IMR-90 (cell line): ENCODE data around the gene STAT1. TPM values are rescaled to one million over a fixed set of nuclear protein-coding genes. Genes with fewer than 3 reads are reported as not detected.

Source experiments
- ATAC-seq: fragments of 200-7000 bp; cut with Tn5 transposase; 2 replicates; pipeline ENCODE4 v1.9.1; 2020; ENCODE audit warnings: low read depth, mild to moderate bottlenecking, moderate library complexity
- BruUV-seq: library from RNA; stranded (reverse); fragments of 400-500 nt; replicated peaks from 2 replicates; lab custom pipeline; 2021; lab: Mats Ljungman, UMichigan
- CTCF ChIA-PET: fragments of 300-600 bp; formaldehyde crosslinking; extraction: SDS; loops from one replicate; lab custom pipeline; 2021; ENCODE audit warnings: antibody characterized with exemption; lab: Yijun Ruan, JAX
- POLR2A ChIA-PET: fragments of 300-600 bp; sonication (Branson Sonifier 250); formaldehyde crosslinking; loops from one replicate; lab custom pipeline; 2022; ENCODE audit warnings: antibody characterized with exemption; ENCODE audit not compliant: unreplicated experiment; lab: Charles Lee
- DNase-seq: peaks from one replicate; pipeline ENCODE4 v3.0.0; 2013
- H2AFZ ChIP-seq: replicated peaks from 2 replicates; pipeline ENCODE3; 2013; ENCODE audit warnings: low read length, mild to moderate bottlenecking; ENCODE audit not compliant: poor library complexity
- H2AK5ac ChIP-seq: 2 replicates; pipeline ENCODE4 v1.6.1; 2013; ENCODE audit warnings: low read depth, low read length, inconsistent platforms
- H2AK9ac ChIP-seq: replicated peaks from 2 replicates; pipeline ENCODE3; 2013; ENCODE audit warnings: mild to moderate bottlenecking, low read depth, low read length, moderate library complexity; ENCODE audit not compliant: poor library complexity
- H2BK120ac ChIP-seq: 2 replicates; pipeline ENCODE4 v1.6.1; 2013; ENCODE audit warnings: low read depth, low read length, inconsistent platforms
- H2BK15ac ChIP-seq: 3 replicates; pipeline ENCODE4 v1.6.1; 2013; ENCODE audit warnings: low read depth, low read length, inconsistent platforms
- H2BK20ac ChIP-seq: 2 replicates; pipeline ENCODE4 v1.6.1; 2013; ENCODE audit warnings: low read depth, mild to moderate bottlenecking, inconsistent platforms, low read length, moderate library complexity
- H2BK5ac ChIP-seq: 2 replicates; pipeline ENCODE4 v1.6.1; 2013; ENCODE audit warnings: mild to moderate bottlenecking, low read depth, low read length, inconsistent platforms; ENCODE audit not compliant: poor library complexity, severe bottlenecking
- H3K14ac ChIP-seq: replicated peaks from 2 replicates; pipeline ENCODE4 v1.6.1; 2013; ENCODE audit warnings: low read depth, low read length, inconsistent platforms
- H3K18ac ChIP-seq: 2 replicates; pipeline ENCODE4 v1.6.1; 2013; ENCODE audit warnings: low read depth, low read length, control low read depth
- H3K23ac ChIP-seq: 2 replicates; pipeline ENCODE4 v1.6.1; 2013; ENCODE audit warnings: low read depth, low read length, inconsistent platforms
- H3K27ac ChIP-seq: 2 replicates; pipeline ENCODE4 v1.5.1; 2013; ENCODE audit warnings: mild to moderate bottlenecking, control low read depth, low read length; ENCODE audit not compliant: insufficient read depth
- H3K27me3 ChIP-seq: 2 replicates; pipeline ENCODE4 v1.6.1; 2013; ENCODE audit warnings: low read length; ENCODE audit not compliant: control insufficient read depth, insufficient read depth
- H3K36me3 ChIP-seq: 2 replicates; pipeline ENCODE4 v1.6.1; 2013; ENCODE audit warnings: low read length, mixed read lengths; ENCODE audit not compliant: control insufficient read depth, insufficient read depth
- H3K4ac ChIP-seq: 2 replicates; pipeline ENCODE4 v1.6.1; 2013; ENCODE audit warnings: low read depth, low read length, inconsistent platforms
- H3K4me1 ChIP-seq: 2 replicates; pipeline ENCODE4 v1.6.1; 2013; ENCODE audit warnings: low read length, mixed read lengths; ENCODE audit not compliant: control insufficient read depth, insufficient read depth
- H3K4me2 ChIP-seq: 2 replicates; pipeline ENCODE4 v1.6.1; 2013; ENCODE audit warnings: low read depth, mild to moderate bottlenecking, control low read depth, low read length, moderate library complexity
- H3K4me3 ChIP-seq: 2 replicates; pipeline ENCODE4 v1.5.1; 2013; ENCODE audit warnings: low read depth, mild to moderate bottlenecking, control low read depth, low read length, moderate library complexity; ENCODE audit not compliant: insufficient read depth
- H3K56ac ChIP-seq: 2 replicates; pipeline ENCODE4 v1.6.1; 2013; ENCODE audit warnings: low read length, inconsistent platforms; ENCODE audit not compliant: insufficient read depth; ENCODE audit errors: extremely low read depth
- H3K79me1 ChIP-seq, 2 experiments: 2 replicates each; pipeline ENCODE4 v1.6.1; 2013; ENCODE audit warnings: low read length in 2 of 2, inconsistent platforms in 1 of 2, low read depth in 1 of 2
- H3K9ac ChIP-seq: 2 replicates; pipeline ENCODE4 v1.6.1; 2013; ENCODE audit warnings: low read depth, low read length, control low read depth
- H3K9me1 ChIP-seq: 2 replicates; pipeline ENCODE4 v1.6.1; 2013; ENCODE audit warnings: low read length, inconsistent platforms; ENCODE audit not compliant: insufficient read depth
- H3K9me3 ChIP-seq: 2 replicates; pipeline ENCODE4 v1.6.1; 2013; ENCODE audit warnings: low read length; ENCODE audit not compliant: control insufficient read depth, insufficient read depth
- H4K20me1 ChIP-seq: 2 replicates; pipeline ENCODE4 v1.6.1; 2013; ENCODE audit warnings: low read length, inconsistent platforms; ENCODE audit not compliant: insufficient read depth
- H4K5ac ChIP-seq: 2 replicates; pipeline ENCODE4 v1.6.1; 2013; ENCODE audit warnings: mild to moderate bottlenecking, low read depth, low read length, control low read depth
- H4K8ac ChIP-seq, 2 experiments: 2 replicates each; pipeline ENCODE4 v1.6.1; 2013; ENCODE audit warnings: low read depth in 2 of 2, low read length in 2 of 2, control low read depth in 1 of 2, inconsistent platforms in 1 of 2
- H4K91ac ChIP-seq: 2 replicates; pipeline ENCODE4 v1.6.1; 2013; ENCODE audit warnings: low read depth, low read length, inconsistent platforms; ENCODE audit not compliant: insufficient read depth
- BHLHE40 ChIP-seq: fragments of 150-350 bp; IDR thresholded peaks from 2 replicates; pipeline ENCODE4 v1.6.1; 2016; ENCODE audit warnings: mild to moderate bottlenecking, low read depth, low read length
- CHD1 ChIP-seq: IDR thresholded peaks from 2 replicates; pipeline ENCODE4 v1.6.1; 2012; ENCODE audit warnings: low read depth, low read length, improper control_type of control experiment
- CTCF ChIP-seq: conservative IDR thresholded peaks from 2 replicates; pipeline ENCODE4 v1.5.1; 2012; ENCODE audit warnings: mild to moderate bottlenecking, low read depth, low read length, improper control_type of control experiment
- MAFK ChIP-seq: IDR thresholded peaks from 2 replicates; pipeline ENCODE4 v1.6.1; 2012; ENCODE audit warnings: low read depth, low read length, improper control_type of control experiment
- MAZ ChIP-seq: IDR thresholded peaks from 2 replicates; pipeline ENCODE4 v1.6.1; 2012; ENCODE audit warnings: low read depth, mild to moderate bottlenecking, low read length, improper control_type of control experiment, moderate library complexity, borderline replicate concordance
- MXI1 ChIP-seq: IDR thresholded peaks from 2 replicates; pipeline ENCODE4 v1.6.1; 2012; ENCODE audit warnings: low read depth, mild to moderate bottlenecking, low read length, moderate library complexity, borderline replicate concordance
- NFE2L2 ChIP-seq: fragments of 150-350 bp; IDR thresholded peaks from 2 replicates; pipeline ENCODE4 v1.6.1; 2016; ENCODE audit warnings: low read depth, mild to moderate bottlenecking, low read length
- POLR2A ChIP-seq: IDR thresholded peaks from 2 replicates; pipeline ENCODE4 v1.6.1; 2012; ENCODE audit warnings: mild to moderate bottlenecking, low read depth, low read length
- RAD21 ChIP-seq: IDR thresholded peaks from 2 replicates; pipeline ENCODE4 v1.6.1; 2012; ENCODE audit warnings: low read length, improper control_type of control experiment
- RCOR1 ChIP-seq: IDR thresholded peaks from 2 replicates; pipeline ENCODE4 v1.6.1; 2012; ENCODE audit warnings: mild to moderate bottlenecking, low read length, improper control_type of control experiment; ENCODE audit not compliant: insufficient replicate concordance
- RFX5 ChIP-seq: IDR thresholded peaks from 2 replicates; pipeline ENCODE4 v1.8.0; 2012; ENCODE audit warnings: low read depth, mild to moderate bottlenecking, low read length, moderate library complexity
- SMC3 ChIP-seq: fragments of 150-350 bp; IDR thresholded peaks from 2 replicates; pipeline ENCODE4 v1.6.1; 2016; ENCODE audit warnings: low read depth, mild to moderate bottlenecking, antibody characterized with exemption, low read length, moderate library complexity
- USF2 ChIP-seq: fragments of 150-350 bp; IDR thresholded peaks from 2 replicates; pipeline ENCODE4 v1.6.1; 2017; ENCODE audit warnings: mild to moderate bottlenecking, antibody characterized with exemption, low read length, low read depth
- WGBS, 2 experiments: methylation state at CpG; one replicate each; pipeline versions ENCODE4 v1.1.5 to v1.1.7; 2013; ENCODE audit warnings: missing lambda C conversion rate in 2 of 2; ENCODE audit not compliant: insufficient read length in 1 of 2; ENCODE audit errors: extremely low coverage in 2 of 2; 5-methylcytosine and 5-hydroxymethylcytosine counted together
- dilution Hi-C: fragments of 300-500 bp; cut with HindIII; formaldehyde crosslinking; loops from one replicate; pipeline ENCODE4 v1.14.3; 2018; ENCODE audit warnings: low sequenced_read_pairs; ENCODE audit not compliant: unreplicated experiment
- in situ Hi-C: fragments of 300-500 bp; cut with MboI; formaldehyde crosslinking; loops from 3 replicates; pipeline ENCODE4 v1.14.3; 2019; ENCODE audit warnings: low sequenced_read_pairs, inconsistent platforms, mixed read lengths
- intact Hi-C: fragments of 100-400 bp; cut with micrococcal nuclease; formaldehyde crosslinking; loops from 2 replicates; pipeline ENCODE4 v1.10.0; 2022
- polyA plus RNA-seq, 3 experiments: library from polyadenylated mRNA; depleted of rRNA; stranded (reverse); fragments of >200 nt; gene quantifications; 2 replicates each; pipeline ENCODE4 v1.2.3, GENCODE V29; 2012; ENCODE audit warnings: low replicate concordance in 1 of 3
- total RNA-seq: library from RNA; depleted of rRNA; stranded (reverse); fragments of >200 nt; gene quantifications from 2 replicates; pipeline ENCODE4 v1.2.3, GENCODE V29; 2012

STAT1 gene
- total and polyA plus RNA-seq, 2 of the 4 experiments (the other 2 are of a cell fraction): 43.2 to 67.9 TPM

DNA sequence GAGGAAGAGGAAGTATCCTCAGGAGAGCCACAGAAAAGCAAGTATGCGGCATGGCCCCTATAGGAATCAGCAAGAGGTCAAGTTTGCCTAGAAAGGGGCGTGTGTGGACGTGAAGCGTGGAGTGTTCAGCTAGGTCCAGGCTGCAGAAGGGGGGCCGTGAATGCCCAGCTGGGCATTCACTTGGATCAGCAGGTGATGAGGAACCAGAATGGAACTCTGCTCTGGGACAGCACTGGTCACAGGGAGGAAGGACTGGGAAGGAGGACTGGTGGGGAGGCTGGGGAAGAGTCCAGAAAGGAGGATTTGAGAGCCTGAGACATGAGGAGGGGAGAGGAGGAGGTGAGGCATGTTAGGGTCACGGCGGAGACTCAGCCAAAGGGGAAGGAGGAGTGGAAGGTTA, 19.8 kb downstream of the STAT1 start:
- peaks cover 58% of the 10 kb centered on the region for H3K36me3 ChIP-seq
- H4K5ac ChIP-seq: no peak overlapping the region
- no peak overlapping the region for H2BK15ac ChIP-seq
- no peak overlapping the region for H2AK9ac ChIP-seq
- no peak overlapping the region for H2AK5ac ChIP-seq
- no peak overlapping the region for H3K4me3 ChIP-seq
- H2BK20ac ChIP-seq: no peak overlapping the region
- 0 out of 2 replicates have a peak, but pooled peaks cover 4% of the 10 kb centered on the region for H4K20me1 ChIP-seq
- no peak overlapping the region for H3K56ac ChIP-seq
- no peaks in the 10 kb centered on the region for H3K9me3 ChIP-seq
- H3K23ac ChIP-seq: no peak overlapping the region
- intact Hi-C loops: no loop called here
- dilution Hi-C loops: no loop called here
- CTCF ChIA-PET: no interaction called here
- BruUV-seq: no TSS peak
- H3K18ac ChIP-seq: no peak overlapping the region
- in situ Hi-C loops: no loop called here
- no peak overlapping the region for H3K9ac ChIP-seq
- no peak for DNase-seq
- POLR2A ChIA-PET: no interaction called here
- H3K14ac ChIP-seq: no peak overlapping the region
- H3K27me3 ChIP-seq: no peaks in the 10 kb centered on the region
- H2BK120ac ChIP-seq: no peak overlapping the region
- no peak overlapping the region for H3K4ac ChIP-seq
- H3K4me2 ChIP-seq: no peak overlapping the region
- H3K4me1 ChIP-seq: no peaks in the 10 kb centered on the region
- TF ChIP-seq CTCF: no peak
- TF ChIP-seq MAFK: no peak
- TF ChIP-seq USF2: no peak
- TF ChIP-seq SMC3: no peak
- no peak for TF ChIP-seq NFE2L2
- TF ChIP-seq RCOR1: no peak
- TF ChIP-seq BHLHE40: no peak
- no peak for TF ChIP-seq MAZ
- no peak for TF ChIP-seq CHD1
- no peak for TF ChIP-seq POLR2A
- no peak for TF ChIP-seq MXI1
- no peak for TF ChIP-seq RFX5
- no peak for TF ChIP-seq RAD21
- H3K9me1 ChIP-seq: peaks cover 2% of the 10 kb centered on the region; the same call in 1 of the 2 replicates
- H3K79me1 ChIP-seq: peaks cover 10 to 19% of the 10 kb centered on the region in 2 experiments
- no peak overlapping the region for H2AFZ ChIP-seq
- no peak for ATAC-seq
- 98% methylated on average over 7 of the region's 7 CpGs; no CpG with 5 or more reads in 1 of the 2 experiments for WGBS, 2 experiments
- no peak overlapping the region for H2BK5ac ChIP-seq
- no peak overlapping the region for H3K27ac ChIP-seq
- H4K91ac ChIP-seq: no peak overlapping the region
- no peak overlapping the region for H4K8ac ChIP-seq
